ENCODE data around the gene SLC25A4. TPM values are rescaled to one million over a fixed set of nuclear protein-coding genes. Genes with fewer than 3 reads are reported as not detected.

SLC25A4 gene
- total RNA-seq, 6 experiments from 2014 or later, result 8.8 to 16.3 (median 10.3) TPM

- Mint-ChIP-seq H3K4me3 (no peak overlapping the region), H3K27me3 (ENCODE audit: insufficient read depth) (no peaks in the 10 kb centered on the region), H3K36me3 (ENCODE audit: low read depth) (peaks cover 19% of the 10 kb centered on the region), H3K9me3 (no peaks in the 10 kb centered on the region), H3K27ac (peak overlapping the region; percentile 42), H3K4me1 (ENCODE audit: low read depth) (peaks cover 11% of the 10 kb centered on the region)
- peak; percentile 25 for DNase-seq
- TF ChIP-seq, protein P1, sequence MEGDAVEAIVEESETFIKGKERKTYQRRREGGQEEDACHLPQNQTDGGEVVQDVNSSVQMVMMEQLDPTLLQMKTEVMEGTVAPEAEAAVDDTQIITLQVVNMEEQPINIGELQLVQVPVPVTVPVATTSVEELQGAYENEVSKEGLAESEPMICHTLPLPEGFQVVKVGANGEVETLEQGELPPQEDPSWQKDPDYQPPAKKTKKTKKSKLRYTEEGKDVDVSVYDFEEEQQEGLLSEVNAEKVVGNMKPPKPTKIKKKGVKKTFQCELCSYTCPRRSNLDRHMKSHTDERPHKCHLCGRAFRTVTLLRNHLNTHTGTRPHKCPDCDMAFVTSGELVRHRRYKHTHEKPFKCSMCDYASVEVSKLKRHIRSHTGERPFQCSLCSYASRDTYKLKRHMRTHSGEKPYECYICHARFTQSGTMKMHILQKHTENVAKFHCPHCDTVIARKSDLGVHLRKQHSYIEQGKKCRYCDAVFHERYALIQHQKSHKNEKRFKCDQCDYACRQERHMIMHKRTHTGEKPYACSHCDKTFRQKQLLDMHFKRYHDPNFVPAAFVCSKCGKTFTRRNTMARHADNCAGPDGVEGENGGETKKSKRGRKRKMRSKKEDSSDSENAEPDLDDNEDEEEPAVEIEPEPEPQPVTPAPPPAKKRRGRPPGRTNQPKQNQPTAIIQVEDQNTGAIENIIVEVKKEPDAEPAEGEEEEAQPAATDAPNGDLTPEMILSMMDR (IDR thresholded peaks at IDR 0.05), result no peak
Observed at GRCh38 chr4:185165605-185166063, 22.6 kb downstream of the SLC25A4 start.

DNA sequence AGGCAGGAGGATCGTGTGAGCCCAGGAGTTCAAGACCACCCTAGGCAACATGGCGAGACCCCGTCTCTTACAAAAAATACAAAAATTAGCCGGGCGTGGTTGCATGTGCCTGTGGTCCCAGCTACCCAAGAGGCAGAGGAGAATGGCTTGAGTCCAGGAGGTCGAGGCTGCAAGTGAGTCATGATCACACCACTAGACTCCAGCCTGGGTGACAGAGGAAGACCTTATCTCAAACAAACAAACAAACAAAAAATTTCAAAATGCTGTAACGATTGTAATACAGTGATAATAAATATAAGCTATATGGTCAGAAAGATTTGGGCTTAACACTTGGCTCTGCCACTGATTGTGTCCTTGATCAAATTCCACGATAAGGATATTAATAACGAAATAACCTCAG lies 24.2 kb downstream of the SLC25A4 start:
- no peak overlapping the region for H3K4me3 Mint-ChIP-seq
- peaks cover 24% of the 10 kb centered on the region for H3K36me3 Mint-ChIP-seq (ENCODE audit: low read depth)
- no peaks in the 10 kb centered on the region for H3K27me3 Mint-ChIP-seq (ENCODE audit: insufficient read depth)
- H3K4me1 Mint-ChIP-seq (ENCODE audit: low read depth), result peaks cover 15% of the 10 kb centered on the region
- no peak for DNase-seq
- H3K9me3 Mint-ChIP-seq, result no peaks in the 10 kb centered on the region
- TF ChIP-seq, protein P1 (IDR thresholded peaks at IDR 0.05), result no peak
- no peak overlapping the region for H3K27ac Mint-ChIP-seq

DNA sequence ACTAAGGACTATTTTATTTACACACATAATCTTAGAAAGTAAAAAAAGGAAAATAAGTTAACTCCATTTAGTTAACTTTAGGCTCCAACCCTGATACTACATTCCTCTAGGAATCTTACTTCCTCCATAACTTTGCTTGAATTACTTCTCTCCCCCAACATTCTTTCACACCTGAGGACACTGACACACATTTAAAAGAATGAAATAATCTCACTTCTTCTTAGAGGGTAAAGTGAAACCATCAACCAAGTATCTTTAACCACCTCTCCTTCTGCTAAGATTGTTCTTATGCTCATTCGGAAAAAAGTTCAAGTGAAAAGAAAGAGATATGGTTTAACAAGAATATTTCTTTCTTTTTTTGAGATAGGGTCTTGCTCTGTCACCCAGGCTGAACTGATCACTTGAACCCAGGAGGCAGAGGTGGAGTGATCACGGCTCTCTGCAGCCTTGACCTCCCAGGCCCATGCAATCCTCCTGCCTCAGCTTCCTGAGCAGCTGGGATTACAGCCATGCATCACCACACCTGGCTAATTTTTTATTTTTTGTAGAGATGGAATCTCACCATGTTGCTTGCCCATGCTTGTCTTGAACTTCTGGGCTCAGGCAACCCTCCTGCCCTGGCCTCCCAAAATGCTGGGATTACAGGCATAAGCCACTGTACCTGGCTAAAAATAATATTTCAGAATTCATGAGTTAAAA lies 28.5 kb downstream of the SLC25A4 start:
- Mint-ChIP-seq H3K4me1 (ENCODE audit: low read depth) (peaks cover 4% of the 10 kb centered on the region; the same call in 1 of the 2 replicates), H3K36me3 (ENCODE audit: low read depth) (peaks cover 27% of the 10 kb centered on the region), H3K27ac (no peak overlapping the region), H3K9me3 (no peaks in the 10 kb centered on the region), H3K4me3 (no peak overlapping the region), H3K27me3 (ENCODE audit: insufficient read depth) (no peaks in the 10 kb centered on the region)
- TF ChIP-seq, protein P1 (IDR thresholded peaks at IDR 0.05), result no peak
- no peak for DNase-seq

- TF ChIP-seq, protein P1 (IDR thresholded peaks at IDR 0.05), result no peak
- no peak overlapping the region for H3K27ac Mint-ChIP-seq
- no peak overlapping the region for H3K4me3 Mint-ChIP-seq
- no peaks in the 10 kb centered on the region for H3K9me3 Mint-ChIP-seq
- H3K4me1 Mint-ChIP-seq (ENCODE audit: low read depth), result peaks cover 24% of the 10 kb centered on the region
- H3K36me3 Mint-ChIP-seq (ENCODE audit: low read depth), result peaks cover 4% of the 10 kb centered on the region; the same call in 1 of the 2 replicates
- H3K27me3 Mint-ChIP-seq (ENCODE audit: insufficient read depth), result no peaks in the 10 kb centered on the region
- no peak for DNase-seq
Observed at GRCh38 chr4:185179488-185179887, 36.4 kb downstream of the SLC25A4 start.

GRCh38 chr4:185182239-185182638 lies 39.2 kb downstream of the SLC25A4 start:
- no peak for DNase-seq
- Mint-ChIP-seq H3K27me3 (ENCODE audit: insufficient read depth) (no peaks in the 10 kb centered on the region), H3K27ac (no peak overlapping the region; the same call in 1 of the 2 replicates), H3K9me3 (no peaks in the 10 kb centered on the region), H3K36me3 (ENCODE audit: low read depth) (no peaks in the 10 kb centered on the region), H3K4me3 (no peak overlapping the region), H3K4me1 (ENCODE audit: low read depth) (peaks cover 24% of the 10 kb centered on the region)
- TF ChIP-seq, protein P1 (IDR thresholded peaks at IDR 0.05), result no peak

Measured in HFFc6 (cell line).